Prostate gland (tissue), 2 donors: Measurements from ENCODE around the gene KIAA1328. TPM values are rescaled to one million over a fixed set of nuclear protein-coding genes. Genes with fewer than 3 reads are reported as not detected.

Experiments used
- DNase-seq: peaks from one replicate; pipeline ENCODE4 v3.0.0-alpha.2; 2019; ENCODE audit warnings: low spot score
- H3K27ac ChIP-seq, 2 donors: fragments of 200-600 bp; sonication (generic); 2 replicates each; pipeline ENCODE4 v1.5.1; 2017 to 2019
- H3K27me3 ChIP-seq: fragments of 200-600 bp; sonication (generic); replicated peaks from 2 replicates; pipeline ENCODE4 v1.5.1; 2019; ENCODE audit not compliant: insufficient read depth
- H3K36me3 ChIP-seq, 2 donors: fragments of 200-600 bp; sonication (generic); 1 replicate in 1 of 2; 2 replicates in 1 of 2; pipeline versions ENCODE4 v1.5.1 to v1.8.1; 2017 to 2019
- H3K4me1 ChIP-seq: fragments of 200-600 bp; sonication (generic); replicated peaks from 2 replicates; pipeline ENCODE4 v1.5.1; 2019
- H3K4me3 ChIP-seq, 2 donors: fragments of 200-600 bp; sonication (generic); 2 replicates each; pipeline ENCODE4 v1.5.1; 2017 to 2019
- H3K9me3 ChIP-seq: fragments of 200-600 bp; sonication (generic); 2 replicates; pipeline ENCODE4 v1.5.1; 2017
- CTCF ChIP-seq, 4 experiments: fragments of 200-600 bp in 2 of 4; fragments of 450-650 bp in 2 of 4; sonication (generic) in 2 of 4; IDR thresholded peaks; 1 replicate in 3 of 4; 2 replicates in 1 of 4; pipeline ENCODE4 v1.5.1; 2016 to 2019; ENCODE audit warnings: antibody characterized with exemption in 4 of 4, mild to moderate bottlenecking in 2 of 4, moderate library complexity in 2 of 4
- POLR2A ChIP-seq: fragments of 450-650 bp; IDR thresholded peaks from one replicate; pipeline ENCODE4 v1.6.1; 2016; ENCODE audit warnings: antibody characterized with exemption, mild to moderate bottlenecking
- POLR2AphosphoS5 ChIP-seq: sonication (generic); formaldehyde crosslinking; IDR thresholded peaks from one replicate; pipeline ENCODE4 v1.6.1; 2017; ENCODE audit warnings: antibody characterized with exemption
- WGBS: methylation state at CpG from one replicate; pipeline ENCODE4 v1.1.5; 2018; 5-methylcytosine and 5-hydroxymethylcytosine counted together
- intact Hi-C: fragments of 100-400 bp; cut with DNase I; formaldehyde crosslinking; loops from one replicate; pipeline ENCODE4 v1.14.2; 2022
- total RNA-seq, 2 donors: library from RNA; depleted of rRNA; stranded (reverse); fragments of >200 nt; gene quantifications; one replicate each; pipeline ENCODE4 v1.1.0, GENCODE V29; 2016

Gene KIAA1328
- total RNA-seq, 2 donors from 2014 or later: 8.7 to 13.7 TPM

- no peaks in the 10 kb centered on the region for H3K27me3 ChIP-seq
- H3K4me3 ChIP-seq: no peak overlapping the region
- no peak for DNase-seq
- H3K27ac ChIP-seq: no peak overlapping the region
- no peaks in the 10 kb centered on the region for H3K4me1 ChIP-seq
- no peaks in the 10 kb centered on the region for H3K36me3 ChIP-seq
- intact Hi-C loops: no loop called here
- H3K9me3 ChIP-seq: no peaks in the 10 kb centered on the region
- 96% methylated on average over 13 of the region's 13 CpGs for WGBS
- TF ChIP-seq POLR2A (no peak), CTCF (IDR thresholded peaks at IDR 0.05) (no peak), POLR2AphosphoS5 (no peak)
Observed at GRCh38 chr18:37244618-37245017, 415.7 kb downstream of the KIAA1328 start.

- 92% methylated on average over 13 of the region's 13 CpGs for WGBS
- no peaks in the 10 kb centered on the region for H3K27me3 ChIP-seq
- intact Hi-C loops: no loop called here
Observed at GRCh38 chr18:37246779-37247340, 417.9 kb downstream of the KIAA1328 start.

GRCh38 chr18:37247497-37248161, 418.7 kb downstream of the KIAA1328 start:
- intact Hi-C loops: no loop called here
- Histone ChIP-seq H3K27ac (no peak overlapping the region), H3K4me1 (no peaks in the 10 kb centered on the region), H3K4me3 (no peak overlapping the region), H3K27me3 (no peaks in the 10 kb centered on the region), H3K36me3 (no peaks in the 10 kb centered on the region), H3K9me3 (no peaks in the 10 kb centered on the region)
- no peak for TF ChIP-seq POLR2AphosphoS5
- WGBS: 83% methylated on average over 10 of the region's 10 CpGs
- DNase-seq: no peak

More at GRCh38 chr18:37246779-37247340, 417.9 kb downstream of the KIAA1328 start:
- Histone ChIP-seq H3K9me3 (no peaks in the 10 kb centered on the region), H3K4me3 (no peak overlapping the region), H3K36me3 (no peaks in the 10 kb centered on the region), H3K27ac (no peak overlapping the region), H3K4me1 (no peaks in the 10 kb centered on the region)
- DNase-seq: no peak
- TF ChIP-seq POLR2A (no peak), CTCF (IDR thresholded peaks at IDR 0.05) (no peak), POLR2AphosphoS5 (no peak)

GRCh38 chr18:37248281-37248680, 419.4 kb downstream of the KIAA1328 start:
- intact Hi-C loops: no loop called here
- Histone ChIP-seq H3K27ac (no peak overlapping the region), H3K9me3 (no peaks in the 10 kb centered on the region), H3K4me3 (no peak overlapping the region), H3K27me3 (no peaks in the 10 kb centered on the region), H3K4me1 (no peaks in the 10 kb centered on the region), H3K36me3 (no peaks in the 10 kb centered on the region)
- WGBS: 82% methylated on average over 5 of the region's 5 CpGs
- no peak for DNase-seq
- no peak for TF ChIP-seq CTCF (IDR thresholded peaks at IDR 0.05)

GRCh38 chr18:37249171-37249886, 420.4 kb downstream of the KIAA1328 start:
- Histone ChIP-seq H3K9me3 (no peaks in the 10 kb centered on the region), H3K27ac (no peak overlapping the region), H3K36me3 (no peaks in the 10 kb centered on the region), H3K27me3 (no peaks in the 10 kb centered on the region), H3K4me3 (no peak overlapping the region), H3K4me1 (no peaks in the 10 kb centered on the region)
- no peak for DNase-seq
- intact Hi-C loops: no loop called here
- TF ChIP-seq POLR2A (no peak), CTCF (IDR thresholded peaks at IDR 0.05) (no peak), POLR2AphosphoS5 (no peak)
- WGBS: 81% methylated on average over 9 of the region's 11 CpGs
